ENCODE measurements around the gene JKAMP. TPM values are rescaled to one million over a fixed set of nuclear protein-coding genes. Genes with fewer than 3 reads are reported as not detected.
"Not testable (repeated sequence)": the region's sequence is repeated elsewhere in the genome, so short reads cannot be mapped to it uniquely, and the experiment has no call there.

Gene JKAMP
- total RNA-seq, 4 donors from 2014 or later: 31.9 to 110 (median 72.5) TPM

DNA sequence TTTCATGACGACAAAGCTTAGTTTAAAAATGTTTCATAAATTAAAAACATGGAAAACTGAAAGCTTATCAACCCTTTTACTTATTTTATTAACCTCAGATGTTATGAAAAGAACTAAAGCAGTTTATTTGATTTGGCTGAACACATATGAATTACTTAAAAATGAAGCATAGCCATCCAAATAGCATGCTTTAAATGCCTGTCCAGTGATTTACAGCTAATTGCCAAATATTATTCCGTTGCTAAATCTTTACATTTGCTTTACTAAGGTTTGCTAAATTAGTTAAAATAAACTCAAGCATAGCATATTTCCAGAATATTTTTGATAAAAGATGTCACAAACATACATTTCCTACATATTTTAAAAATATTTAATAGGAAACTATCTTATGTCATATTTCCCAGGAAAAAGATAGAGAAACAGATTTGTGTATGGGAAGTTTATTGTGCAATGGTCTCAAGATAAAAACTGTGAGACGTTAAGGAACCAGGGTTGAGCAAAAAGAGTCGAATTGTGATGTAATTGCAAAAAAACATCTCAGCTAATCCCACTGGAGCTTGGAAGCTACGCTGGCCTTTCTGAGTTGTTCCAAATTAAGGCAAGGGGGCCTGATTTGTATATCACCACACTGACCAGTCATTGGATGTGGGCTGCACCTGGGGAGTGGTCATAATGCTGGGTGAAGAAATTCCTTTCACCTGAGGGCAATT, 44.9 kb upstream of the JKAMP start:
- intact Hi-C loops (cut with DNase I; ENCODE audit: low total_unique reads): no loop called here
- Histone ChIP-seq H3K36me3 (no peaks in the 10 kb centered on the region), H3K27me3 (no peaks in the 10 kb centered on the region), H3K4me3 (no peak overlapping the region), H3K4me1 (no peaks in the 10 kb centered on the region), H3K27ac (peak overlapping the region in 1 of 2 donors; percentile 24), H3K9me3 (no peaks in the 10 kb centered on the region)
- no peak for DNase-seq
- TF ChIP-seq, protein P1, sequence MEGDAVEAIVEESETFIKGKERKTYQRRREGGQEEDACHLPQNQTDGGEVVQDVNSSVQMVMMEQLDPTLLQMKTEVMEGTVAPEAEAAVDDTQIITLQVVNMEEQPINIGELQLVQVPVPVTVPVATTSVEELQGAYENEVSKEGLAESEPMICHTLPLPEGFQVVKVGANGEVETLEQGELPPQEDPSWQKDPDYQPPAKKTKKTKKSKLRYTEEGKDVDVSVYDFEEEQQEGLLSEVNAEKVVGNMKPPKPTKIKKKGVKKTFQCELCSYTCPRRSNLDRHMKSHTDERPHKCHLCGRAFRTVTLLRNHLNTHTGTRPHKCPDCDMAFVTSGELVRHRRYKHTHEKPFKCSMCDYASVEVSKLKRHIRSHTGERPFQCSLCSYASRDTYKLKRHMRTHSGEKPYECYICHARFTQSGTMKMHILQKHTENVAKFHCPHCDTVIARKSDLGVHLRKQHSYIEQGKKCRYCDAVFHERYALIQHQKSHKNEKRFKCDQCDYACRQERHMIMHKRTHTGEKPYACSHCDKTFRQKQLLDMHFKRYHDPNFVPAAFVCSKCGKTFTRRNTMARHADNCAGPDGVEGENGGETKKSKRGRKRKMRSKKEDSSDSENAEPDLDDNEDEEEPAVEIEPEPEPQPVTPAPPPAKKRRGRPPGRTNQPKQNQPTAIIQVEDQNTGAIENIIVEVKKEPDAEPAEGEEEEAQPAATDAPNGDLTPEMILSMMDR (IDR thresholded peaks at IDR 0.05): no peak
- TF ChIP-seq POLR2A (IDR thresholded peaks at IDR 0.05): no peak

DNA sequence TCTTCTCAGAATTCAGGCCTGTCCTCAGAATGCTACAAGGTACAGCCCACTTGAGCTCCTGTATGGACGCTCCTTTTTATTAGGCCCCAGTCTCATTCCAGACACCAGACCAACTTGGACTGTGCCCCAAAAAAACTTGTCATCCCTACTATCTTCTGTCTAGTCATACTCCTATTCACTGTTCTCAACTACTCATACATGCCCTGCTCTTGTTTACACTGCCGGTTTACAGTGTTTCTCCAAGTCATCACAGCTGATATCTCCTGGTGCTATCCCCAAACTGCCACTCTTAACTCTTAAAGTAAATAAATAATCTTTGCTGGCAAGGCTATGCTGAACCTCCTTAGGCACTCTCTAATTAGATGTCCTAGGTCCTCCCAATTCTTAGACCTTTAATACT, 35.6 kb upstream of the JKAMP start:
- H3K36me3 ChIP-seq; H3K4me1 ChIP-seq; H3K27ac ChIP-seq; H3K9me3 ChIP-seq; H3K4me3 ChIP-seq; H3K27me3 ChIP-seq; DNase-seq; intact Hi-C loops (cut with DNase I; ENCODE audit: low total_unique reads): not testable (repeated sequence)

DNA sequence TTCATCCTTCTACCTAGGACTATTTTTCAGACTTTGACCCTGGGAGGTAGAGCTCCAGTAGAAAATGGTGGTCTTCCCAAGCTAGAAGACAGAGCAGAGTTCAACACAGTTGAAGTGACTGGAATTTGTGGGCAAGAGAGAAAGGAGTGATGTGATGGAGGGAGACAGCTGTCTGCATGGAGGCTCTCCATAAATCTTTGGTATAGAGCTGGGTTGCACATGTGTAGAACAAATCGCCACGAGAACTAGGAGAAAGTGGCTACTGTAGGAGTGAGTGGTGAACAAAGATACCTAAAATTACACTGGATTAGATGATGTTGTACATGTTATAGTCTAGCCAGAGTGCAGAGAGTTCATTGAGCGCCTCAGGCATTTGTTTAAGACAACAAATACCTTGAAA, 33.6 kb upstream of the JKAMP start:
- no peak overlapping the region for H3K27ac ChIP-seq
- TF ChIP-seq POLR2A (IDR thresholded peaks at IDR 0.05): no peak
- TF ChIP-seq, protein P1 (IDR thresholded peaks at IDR 0.05): no peak
- no peaks in the 10 kb centered on the region for H3K36me3 ChIP-seq
- H3K4me1 ChIP-seq: no peaks in the 10 kb centered on the region
- H3K4me3 ChIP-seq: no peak overlapping the region
- no peaks in the 10 kb centered on the region for H3K9me3 ChIP-seq
- intact Hi-C loops (cut with DNase I; ENCODE audit: low total_unique reads): no loop called here
- H3K27me3 ChIP-seq: no peaks in the 10 kb centered on the region
- DNase-seq: no peak

DNA sequence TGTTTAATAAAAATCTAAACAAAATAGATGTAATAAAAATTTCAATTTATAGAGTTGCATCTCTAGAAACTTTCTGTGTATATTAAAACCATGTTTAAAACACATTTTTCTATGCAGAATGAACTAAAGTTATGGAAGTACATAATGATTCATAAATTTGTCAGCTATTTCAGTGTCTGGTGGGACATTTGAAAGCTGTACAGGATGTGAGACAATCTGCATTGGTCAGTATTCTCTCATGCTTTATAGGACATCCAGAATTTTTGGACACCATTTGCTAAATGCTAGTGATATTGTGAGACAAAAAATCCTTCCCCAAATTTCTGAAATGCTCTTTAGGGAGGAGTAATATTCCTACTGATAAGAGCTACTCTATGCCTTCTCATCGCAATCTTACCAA, 32.5 kb upstream of the JKAMP start:
- no peak for DNase-seq
- no peak for TF ChIP-seq POLR2A (IDR thresholded peaks at IDR 0.05)
- TF ChIP-seq, protein P1 (IDR thresholded peaks at IDR 0.05): no peak
- Histone ChIP-seq H3K27me3 (no peaks in the 10 kb centered on the region), H3K36me3 (no peaks in the 10 kb centered on the region), H3K4me3 (no peak overlapping the region), H3K9me3 (no peaks in the 10 kb centered on the region), H3K4me1 (no peaks in the 10 kb centered on the region), H3K27ac (no peak overlapping the region)
- intact Hi-C loops (cut with DNase I; ENCODE audit: low total_unique reads): no loop called here

DNA sequence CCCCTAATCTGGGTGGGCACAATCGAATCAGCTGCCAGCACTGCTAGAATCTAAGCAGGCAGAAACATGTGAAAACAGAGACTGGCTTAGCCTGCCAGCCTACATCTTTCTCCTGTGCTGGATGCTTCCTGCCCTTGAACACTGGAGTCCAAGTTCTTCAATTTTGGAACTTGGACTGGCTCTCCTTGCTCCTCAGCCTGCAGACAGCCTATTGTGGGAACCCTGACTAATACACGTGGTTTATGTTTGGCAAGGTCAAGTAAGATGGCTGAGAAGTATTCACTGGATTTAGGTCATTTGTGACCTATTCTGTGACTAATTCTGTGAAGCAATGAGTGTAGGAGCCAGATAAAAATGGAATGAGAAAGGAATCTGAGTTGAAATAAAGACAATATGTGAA, 30.2 kb upstream of the JKAMP start:
- no peaks in the 10 kb centered on the region for H3K9me3 ChIP-seq
- TF ChIP-seq POLR2A (IDR thresholded peaks at IDR 0.05): no peak
- TF ChIP-seq, protein P1 (IDR thresholded peaks at IDR 0.05): no peak
- no peaks in the 10 kb centered on the region for H3K4me1 ChIP-seq
- no peak for DNase-seq
- H3K27ac ChIP-seq: peak overlapping the region in 1 of 2 donors; percentile 48
- no peaks in the 10 kb centered on the region for H3K36me3 ChIP-seq
- no peak overlapping the region for H3K4me3 ChIP-seq
- no peaks in the 10 kb centered on the region for H3K27me3 ChIP-seq
- intact Hi-C loops (cut with DNase I; ENCODE audit: low total_unique reads): no loop called here

DNA sequence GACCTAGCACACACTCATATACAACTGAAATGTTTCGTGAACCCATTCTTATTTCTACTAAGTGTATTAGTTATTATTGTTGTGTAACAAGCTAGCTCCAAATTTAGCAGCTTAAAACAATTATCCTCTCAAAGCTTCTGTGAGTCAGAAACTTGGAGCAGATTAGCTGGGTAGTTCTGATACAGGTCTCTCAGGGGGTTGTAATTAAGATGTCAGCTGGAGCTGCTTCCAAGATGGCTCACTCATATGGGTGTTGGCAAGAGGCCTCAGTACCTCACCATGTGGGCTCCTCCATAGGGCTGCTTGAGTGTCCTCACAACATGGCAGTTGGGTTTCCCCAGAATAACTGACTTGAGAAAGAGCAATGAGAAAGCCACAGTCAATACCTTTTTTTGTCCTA, 28.9 kb upstream of the JKAMP start:
- Histone ChIP-seq H3K4me1 (no peaks in the 10 kb centered on the region), H3K36me3 (no peaks in the 10 kb centered on the region), H3K27me3 (no peaks in the 10 kb centered on the region), H3K4me3 (no peak overlapping the region), H3K27ac (no peak overlapping the region), H3K9me3 (no peaks in the 10 kb centered on the region)
- no peak for DNase-seq
- TF ChIP-seq, protein P1 (IDR thresholded peaks at IDR 0.05): no peak
- no peak for TF ChIP-seq POLR2A (IDR thresholded peaks at IDR 0.05)
- intact Hi-C loops (cut with DNase I; ENCODE audit: low total_unique reads): no loop called here

All from uterus (tissue), 4 donors.